SK-N-MC (cell line): ENCODE data around the gene FAM187B.

Experiments used
- EZH2 ChIP-seq: fragments of 200-600 bp; sonication (generic); IDR thresholded peaks from one replicate; pipeline ENCODE4 v1.6.1; 2017; ENCODE audit warnings: antibody characterized with exemption
- FOXP2 ChIP-seq: optimal IDR thresholded peaks from 2 replicates; pipeline ENCODE3; 2011; ENCODE audit warnings: mild to moderate bottlenecking, moderate library complexity; ENCODE audit not compliant: insufficient read depth; ENCODE audit errors: extremely low read length, control extremely low read depth
- POLR2AphosphoS5 ChIP-seq: IDR thresholded peaks from 2 replicates; pipeline ENCODE4 v1.6.1; 2012; ENCODE audit warnings: mild to moderate bottlenecking, low read depth, low read length, borderline replicate concordance

DNA sequence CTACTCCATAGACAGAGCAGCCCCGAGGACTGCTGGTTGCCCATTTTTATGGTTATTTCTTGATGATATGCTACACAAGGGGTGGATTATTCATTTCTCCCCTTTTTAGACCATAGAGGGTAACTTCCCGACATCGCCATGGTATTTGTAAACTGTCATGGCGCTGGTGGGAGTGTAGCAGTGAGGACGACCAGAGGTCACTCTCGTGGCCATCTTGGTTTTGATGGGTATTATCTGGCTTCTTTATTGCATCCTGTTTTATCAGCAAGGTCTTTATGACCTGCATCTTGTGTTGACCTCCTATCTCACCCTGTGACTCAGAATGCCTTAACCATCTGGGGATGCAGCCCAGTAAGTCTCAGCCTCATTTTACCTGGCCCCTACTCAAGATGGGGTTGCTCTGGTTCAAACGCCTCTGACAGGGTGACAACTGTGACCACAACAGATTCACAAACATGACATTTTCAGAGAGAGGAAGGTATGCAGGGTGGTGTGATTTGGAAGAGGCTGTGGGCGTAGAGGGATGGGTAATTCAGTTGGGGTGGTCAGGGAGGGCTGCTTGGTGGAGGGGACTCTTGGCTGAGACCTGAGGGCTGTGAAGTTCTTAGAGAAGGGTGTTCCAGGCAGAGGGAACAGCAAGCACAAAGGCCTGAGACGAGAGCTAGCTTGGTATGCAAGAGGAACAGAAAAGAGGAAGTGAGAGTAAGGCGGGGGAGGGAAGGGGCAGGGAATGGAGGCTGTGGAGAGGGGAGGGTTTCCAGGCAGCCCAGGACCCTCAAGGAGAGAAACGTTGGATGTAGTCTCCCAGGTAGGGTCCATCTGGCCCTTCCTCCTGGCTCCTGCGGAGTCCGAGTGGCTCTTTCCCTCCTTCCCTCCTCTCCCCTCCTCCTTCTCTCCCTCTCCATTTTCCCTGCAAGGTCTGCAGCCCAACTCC, 23.5 kb downstream of the FAM187B start:
- TF ChIP-seq POLR2AphosphoS5 (no peak), EZH2 (no peak), FOXP2 (no peak)
